Measurements from ENCODE around the gene FKBP2. TPM values are rescaled to one million over a fixed set of nuclear protein-coding genes. Genes with fewer than 3 reads are reported as not detected.

Gene FKBP2
- polyA plus RNA-seq, 1 donor = 79.3 TPM

- H3K9me3 ChIP-seq (ENCODE audit: control insufficient read depth, low read depth, low read length) = no peaks in the 10 kb centered on the region
- H3K4me1 ChIP-seq (ENCODE audit: control insufficient read depth, insufficient read depth, low read length) = peaks cover 19% of the 10 kb centered on the region
- peaks cover 90% of the 10 kb centered on the region for H3K36me3 ChIP-seq (ENCODE audit: control insufficient read depth, insufficient read depth, low read length)
- no peak overlapping the region for H3K4me3 ChIP-seq (ENCODE audit: low read length)
- no peak overlapping the region for H3K27ac ChIP-seq (ENCODE audit: low read length)
- H3K27me3 ChIP-seq (ENCODE audit: control insufficient read depth, insufficient read depth, low read length) = no peaks in the 10 kb centered on the region
- no CpG with 5 or more reads among the region's 8 CpGs for WGBS (ENCODE audit: insufficient coverage, low lambda C conversion rate)
- DNase-seq = no peak
Measured at GRCh38 chr11:64263947-64264317, 23.0 kb downstream of the FKBP2 start.

DNA sequence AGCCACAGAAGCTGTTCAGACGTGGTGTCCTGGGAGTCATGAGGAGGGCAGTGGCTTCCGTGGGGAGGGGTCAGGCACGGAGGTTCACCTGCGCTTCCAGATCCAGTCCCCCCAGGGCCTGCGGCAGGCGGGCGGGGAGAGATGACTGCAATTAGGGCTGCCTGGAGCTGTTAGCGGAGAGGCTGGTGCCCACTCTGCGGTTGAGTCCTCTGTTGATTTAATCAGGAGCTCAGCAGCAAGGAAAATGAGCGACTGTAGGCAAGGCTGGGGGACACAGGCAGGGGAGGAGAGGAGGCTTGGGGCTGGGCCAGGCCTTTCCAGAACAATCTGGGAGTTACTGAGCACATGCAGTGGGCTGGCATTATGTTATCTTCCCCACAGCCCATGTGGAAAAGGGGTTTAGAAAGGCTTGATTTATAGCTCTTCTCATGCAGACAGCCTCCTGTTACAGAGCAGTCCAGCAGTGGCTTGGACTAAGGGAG is 23.5 kb downstream of the FKBP2 start:
- Histone ChIP-seq H3K27me3 (ENCODE audit: control insufficient read depth, insufficient read depth, low read length) (no peaks in the 10 kb centered on the region), H3K27ac (ENCODE audit: low read length) (no peak overlapping the region), H3K4me3 (ENCODE audit: low read length) (no peak overlapping the region), H3K9me3 (ENCODE audit: control insufficient read depth, low read depth, low read length) (no peaks in the 10 kb centered on the region), H3K4me1 (ENCODE audit: control insufficient read depth, insufficient read depth, low read length) (peaks cover 20% of the 10 kb centered on the region), H3K36me3 (ENCODE audit: control insufficient read depth, insufficient read depth, low read length) (peaks cover 85% of the 10 kb centered on the region)
- no CpG with 5 or more reads among the region's 10 CpGs for WGBS (ENCODE audit: insufficient coverage, low lambda C conversion rate)
- no peak for DNase-seq

DNA sequence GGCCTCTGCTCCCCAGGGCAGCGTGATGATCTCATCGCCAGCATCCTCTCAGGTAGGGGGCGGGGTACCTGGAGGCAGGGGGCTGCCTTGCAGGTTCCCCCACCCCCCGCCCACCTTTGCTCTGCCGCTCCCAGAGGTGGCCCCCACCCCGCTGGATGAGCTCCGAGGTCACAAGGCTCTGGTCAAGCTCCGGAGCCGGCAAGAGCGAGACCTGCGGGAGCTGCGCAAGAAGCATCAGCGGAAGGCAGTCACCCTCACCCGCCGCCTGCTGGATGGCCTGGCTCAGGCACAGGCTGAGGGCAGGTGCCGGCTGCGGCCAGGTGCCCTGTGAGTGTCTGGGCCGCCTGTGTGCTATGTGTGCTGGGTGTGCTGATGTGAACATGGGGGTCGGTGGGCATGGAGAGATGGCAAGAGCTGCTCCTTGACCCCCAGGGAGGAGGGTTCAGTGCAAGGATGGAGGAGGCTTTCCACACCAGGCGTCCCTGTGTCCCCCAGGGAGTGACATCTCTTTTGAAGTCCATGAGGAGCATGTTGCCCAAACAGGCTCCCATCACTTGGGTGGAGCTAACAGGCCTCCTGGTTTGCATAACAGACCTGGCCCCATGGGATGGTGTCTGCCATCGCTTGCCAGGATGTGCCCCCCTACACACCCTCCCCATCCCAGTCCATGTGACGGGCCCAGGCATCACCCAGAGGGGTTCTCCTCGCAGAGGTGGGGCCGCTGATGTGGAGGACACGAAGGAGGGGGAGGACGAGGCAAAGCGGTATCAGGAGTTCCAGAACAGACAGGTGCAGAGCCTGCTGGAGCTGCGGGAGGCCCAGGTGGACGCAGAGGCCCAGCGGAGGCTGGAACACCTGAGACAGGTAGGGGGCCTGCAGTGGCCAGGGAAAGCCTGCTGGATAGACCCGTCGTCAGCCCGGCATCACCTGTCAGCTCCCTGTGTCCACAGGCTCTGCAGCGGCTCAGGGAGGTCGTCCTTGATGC is 24.6 kb downstream of the FKBP2 start:
- Histone ChIP-seq H3K27me3 (ENCODE audit: control insufficient read depth, insufficient read depth, low read length) (no peaks in the 10 kb centered on the region), H3K9me3 (ENCODE audit: control insufficient read depth, low read depth, low read length) (no peaks in the 10 kb centered on the region), H3K27ac (ENCODE audit: low read length) (no peak overlapping the region), H3K4me3 (ENCODE audit: low read length) (no peak overlapping the region), H3K4me1 (ENCODE audit: control insufficient read depth, insufficient read depth, low read length) (peaks cover 17% of the 10 kb centered on the region), H3K36me3 (ENCODE audit: control insufficient read depth, insufficient read depth, low read length) (peaks cover 74% of the 10 kb centered on the region)
- no peak for DNase-seq
- no CpG with 5 or more reads among the region's 35 CpGs for WGBS (ENCODE audit: insufficient coverage, low lambda C conversion rate)

GRCh38 chr11:64266339-64266738 is 25.4 kb downstream of the FKBP2 start:
- Histone ChIP-seq H3K36me3 (ENCODE audit: control insufficient read depth, insufficient read depth, low read length) (peaks cover 68% of the 10 kb centered on the region), H3K27me3 (ENCODE audit: control insufficient read depth, insufficient read depth, low read length) (no peaks in the 10 kb centered on the region), H3K9me3 (ENCODE audit: control insufficient read depth, low read depth, low read length) (no peaks in the 10 kb centered on the region), H3K4me3 (ENCODE audit: low read length) (no peak overlapping the region), H3K27ac (ENCODE audit: low read length) (no peak overlapping the region), H3K4me1 (ENCODE audit: control insufficient read depth, insufficient read depth, low read length) (peaks cover 17% of the 10 kb centered on the region)
- DNase-seq = no peak
- WGBS (ENCODE audit: insufficient coverage, low lambda C conversion rate) = 92% methylated on average over 7 of the region's 15 CpGs

DNA sequence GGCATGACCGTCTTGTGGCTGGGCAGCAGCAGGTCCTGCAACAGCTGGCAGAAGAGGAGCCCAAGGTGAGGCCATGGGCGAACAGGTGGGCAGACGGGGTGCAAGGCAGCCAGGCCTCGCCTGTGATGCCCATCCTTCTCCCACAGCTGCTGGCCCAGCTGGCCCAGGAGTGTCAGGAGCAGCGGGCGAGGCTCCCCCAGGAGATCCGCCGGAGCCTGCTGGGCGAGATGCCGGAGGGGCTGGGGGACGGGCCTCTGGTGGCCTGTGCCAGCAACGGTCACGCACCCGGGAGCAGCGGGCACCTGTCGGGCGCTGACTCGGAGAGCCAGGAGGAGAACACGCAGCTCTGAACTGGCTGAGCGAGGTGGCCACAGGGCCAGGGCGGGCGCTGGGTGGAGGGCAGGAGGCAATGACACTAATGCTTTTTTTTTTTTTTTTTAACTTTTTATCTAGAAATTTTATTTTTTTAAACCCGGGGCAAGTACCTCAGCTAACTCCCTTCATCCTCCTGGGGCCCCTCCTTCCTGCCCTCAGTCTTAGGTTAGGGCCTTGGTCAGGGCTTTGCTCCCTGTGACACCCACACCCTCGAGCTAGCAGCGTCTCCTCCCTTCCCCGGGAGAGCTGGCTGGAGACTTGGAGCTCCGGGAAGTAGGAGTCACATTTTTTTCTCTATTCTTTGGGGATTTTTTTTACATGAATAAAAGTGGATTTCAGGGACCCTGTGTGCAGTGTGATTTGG is 26.5 kb downstream of the FKBP2 start:
- peaks cover 25% of the 10 kb centered on the region for H3K4me1 ChIP-seq (ENCODE audit: control insufficient read depth, insufficient read depth, low read length)
- no peaks in the 10 kb centered on the region for H3K9me3 ChIP-seq (ENCODE audit: control insufficient read depth, low read depth, low read length)
- 20% methylated on average over 1 of the region's 27 CpGs for WGBS (ENCODE audit: insufficient coverage, low lambda C conversion rate)
- no peak overlapping the region for H3K27ac ChIP-seq (ENCODE audit: low read length)
- DNase-seq = no peak
- H3K27me3 ChIP-seq (ENCODE audit: control insufficient read depth, insufficient read depth, low read length) = no peaks in the 10 kb centered on the region
- peaks cover 57% of the 10 kb centered on the region for H3K36me3 ChIP-seq (ENCODE audit: control insufficient read depth, insufficient read depth, low read length)
- no peak overlapping the region for H3K4me3 ChIP-seq (ENCODE audit: low read length)

DNA sequence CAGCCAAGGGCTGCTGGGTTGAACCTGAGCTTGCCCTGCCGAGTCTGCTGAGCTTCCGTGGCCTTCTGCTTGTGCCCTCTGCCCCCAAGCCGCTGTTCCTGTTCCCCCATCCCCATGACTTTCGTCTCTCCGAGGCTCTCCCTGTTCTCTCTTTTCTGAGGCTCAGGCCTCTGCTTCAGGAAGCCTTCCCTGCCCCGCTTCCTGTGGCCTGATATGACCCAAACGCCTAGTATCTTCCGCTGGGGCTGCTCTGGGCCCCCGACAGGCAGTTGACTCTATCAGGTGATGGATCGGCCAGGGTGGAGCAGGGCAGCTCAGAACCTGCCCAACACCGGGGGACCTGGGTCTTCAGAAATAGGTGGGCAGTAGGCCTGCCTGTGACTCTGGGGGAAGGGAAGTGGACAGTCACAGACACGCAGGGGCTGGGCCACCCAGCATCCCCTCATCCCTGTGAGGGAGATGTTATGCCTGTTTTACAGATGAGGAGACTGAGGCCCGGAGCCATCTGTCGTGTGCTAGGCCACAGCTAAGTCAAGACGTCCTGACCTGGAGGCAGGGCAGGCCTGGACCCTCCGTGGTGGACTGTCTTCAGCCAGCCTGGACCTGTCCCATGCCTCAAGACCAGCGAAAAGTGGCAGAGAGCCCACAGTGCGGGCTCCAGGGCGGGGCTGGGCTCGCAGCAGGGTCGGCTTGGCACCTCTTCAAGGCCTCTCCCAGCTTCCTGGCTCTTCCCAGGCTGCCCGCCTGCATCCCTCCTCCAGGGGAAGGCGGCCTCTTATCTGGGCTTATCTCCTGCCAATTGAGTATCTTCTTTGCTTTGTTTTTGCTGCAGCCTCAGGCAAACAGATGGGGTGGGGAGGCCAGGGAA is 27.4 kb downstream of the FKBP2 start:
- peak in 1 of 2 donors; percentile 50 for DNase-seq
- Histone ChIP-seq H3K36me3 (ENCODE audit: control insufficient read depth, insufficient read depth, low read length) (peaks cover 48% of the 10 kb centered on the region), H3K27me3 (ENCODE audit: control insufficient read depth, insufficient read depth, low read length) (no peaks in the 10 kb centered on the region), H3K9me3 (ENCODE audit: control insufficient read depth, low read depth, low read length) (no peaks in the 10 kb centered on the region), H3K27ac (ENCODE audit: low read length) (peak overlapping the region; percentile 93), H3K4me1 (ENCODE audit: control insufficient read depth, insufficient read depth, low read length) (peaks cover 31% of the 10 kb centered on the region), H3K4me3 (ENCODE audit: low read length) (peak overlapping the region; percentile 78)
- 80% methylated on average over 1 of the region's 23 CpGs for WGBS (ENCODE audit: insufficient coverage, low lambda C conversion rate)

DNA sequence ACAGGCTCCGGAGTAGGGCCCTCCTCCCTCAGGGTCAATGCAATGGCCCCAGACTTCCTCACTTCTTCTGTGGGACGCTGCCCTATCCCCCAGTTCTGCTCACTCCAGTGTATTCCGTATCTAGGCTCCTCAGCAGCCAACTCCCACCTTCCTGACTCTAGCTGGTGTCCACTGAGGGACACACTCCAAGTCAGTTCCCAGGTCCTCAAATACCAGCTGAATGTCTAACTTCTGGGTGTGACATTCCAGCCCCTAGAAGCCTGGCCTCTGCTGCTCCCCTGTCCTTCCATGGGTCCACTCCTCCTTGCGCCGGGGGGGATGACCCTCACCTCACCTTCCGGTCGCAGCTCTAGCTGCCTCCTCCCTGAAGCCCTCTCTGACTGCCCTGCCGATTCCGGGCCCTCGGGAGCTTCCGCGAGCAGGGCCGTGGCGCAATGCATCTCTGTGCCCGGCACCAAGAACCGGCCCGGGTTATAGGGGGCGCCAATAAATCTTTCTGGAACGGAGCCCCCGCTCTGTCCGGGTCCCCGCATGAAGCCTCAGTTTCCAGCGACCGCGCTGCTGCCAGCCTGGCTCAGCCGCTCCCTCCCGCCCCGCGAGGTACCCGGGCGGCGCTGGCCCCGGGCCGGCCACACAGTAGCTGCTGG is 28.1 kb downstream of the FKBP2 start:
- Histone ChIP-seq H3K27ac (ENCODE audit: low read length) (peak overlapping the region; percentile 93), H3K4me1 (ENCODE audit: control insufficient read depth, insufficient read depth, low read length) (peaks cover 38% of the 10 kb centered on the region), H3K9me3 (ENCODE audit: control insufficient read depth, low read depth, low read length) (no peaks in the 10 kb centered on the region), H3K27me3 (ENCODE audit: control insufficient read depth, insufficient read depth, low read length) (no peaks in the 10 kb centered on the region), H3K4me3 (ENCODE audit: low read length) (peak overlapping the region; percentile 78), H3K36me3 (ENCODE audit: control insufficient read depth, insufficient read depth, low read length) (peaks cover 41% of the 10 kb centered on the region)
- DNase-seq = peak; percentile 36 to 69
- no CpG with 5 or more reads among the region's 34 CpGs for WGBS (ENCODE audit: insufficient coverage, low lambda C conversion rate)

GRCh38 chr11:64269540-64270220 is 28.8 kb downstream of the FKBP2 start:
- peak overlapping the region; percentile 93 for H3K27ac ChIP-seq (ENCODE audit: low read length)
- no CpG with 5 or more reads among the region's 58 CpGs for WGBS (ENCODE audit: insufficient coverage, low lambda C conversion rate)
- H3K36me3 ChIP-seq (ENCODE audit: control insufficient read depth, insufficient read depth, low read length) = peaks cover 34% of the 10 kb centered on the region
- peaks cover 38% of the 10 kb centered on the region for H3K4me1 ChIP-seq (ENCODE audit: control insufficient read depth, insufficient read depth, low read length)
- H3K9me3 ChIP-seq (ENCODE audit: control insufficient read depth, low read depth, low read length) = no peaks in the 10 kb centered on the region
- no peaks in the 10 kb centered on the region for H3K27me3 ChIP-seq (ENCODE audit: control insufficient read depth, insufficient read depth, low read length)
- DNase-seq = peak; percentile 99 to 100
- peak overlapping the region; percentile 78 for H3K4me3 ChIP-seq (ENCODE audit: low read length)

DNA sequence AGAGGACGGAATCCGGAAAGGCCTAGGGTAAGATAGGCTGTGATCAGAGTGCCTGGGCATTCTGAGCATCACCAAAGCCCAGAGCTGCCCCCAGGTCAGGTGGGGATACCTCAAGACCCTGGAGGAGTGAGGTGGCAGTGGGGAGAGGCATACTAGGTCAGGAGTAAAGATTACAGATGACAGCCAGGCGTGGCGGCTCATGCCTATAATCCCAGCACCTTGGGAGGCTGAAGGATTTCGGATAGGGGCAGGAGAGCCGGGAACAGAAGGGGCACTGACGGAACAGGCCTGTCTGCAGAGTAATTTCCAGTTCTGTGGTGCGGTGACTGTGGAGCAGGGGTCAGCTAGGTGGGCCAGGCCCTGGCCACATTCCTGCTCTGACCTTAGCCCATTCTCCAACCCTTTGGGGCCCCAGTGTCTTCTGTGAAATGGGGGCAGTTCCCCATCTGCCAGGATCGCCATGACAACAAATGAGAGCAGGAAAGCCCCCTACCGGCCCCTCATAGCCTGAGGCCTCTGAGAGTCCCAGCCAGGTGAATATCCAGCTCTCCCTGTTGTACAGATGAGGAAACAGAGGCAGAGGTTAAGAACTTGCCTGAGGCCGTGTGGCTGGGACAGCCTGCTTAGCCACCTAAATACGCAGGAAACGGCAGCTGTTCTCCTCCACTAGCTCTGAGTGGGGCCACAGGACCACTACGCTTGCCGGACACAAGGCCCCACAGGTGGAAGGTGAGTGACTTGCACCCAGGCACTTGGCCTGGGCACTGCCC is 34.3 kb downstream of the FKBP2 start:
- Histone ChIP-seq H3K36me3 (ENCODE audit: control insufficient read depth, insufficient read depth, low read length) (peaks cover 31% of the 10 kb centered on the region), H3K27ac (ENCODE audit: low read length) (no peak overlapping the region), H3K4me3 (ENCODE audit: low read length) (no peak overlapping the region), H3K27me3 (ENCODE audit: control insufficient read depth, insufficient read depth, low read length) (no peaks in the 10 kb centered on the region), H3K4me1 (ENCODE audit: control insufficient read depth, insufficient read depth, low read length) (peaks cover 21% of the 10 kb centered on the region), H3K9me3 (ENCODE audit: control insufficient read depth, low read depth, low read length) (no peaks in the 10 kb centered on the region)
- WGBS (ENCODE audit: insufficient coverage, low lambda C conversion rate) = no CpG with 5 or more reads among the region's 15 CpGs
- DNase-seq = no peak
